Gastroesophageal sphincter (tissue), 3 donors: ENCODE results near the gene HPN.

Experiments
- POLR2A ChIP-seq, 2 donors: fragments of 450-650 bp; IDR thresholded peaks; one replicate each; pipeline ENCODE4 v1.6.1; 2017; ENCODE audit warnings: antibody characterized with exemption in 2 of 2, mild to moderate bottlenecking in 2 of 2, moderate library complexity in 1 of 2
- TF ChIP-seq, protein P1 (sequence below), 4 experiments: fragments of 200-600 bp in 2 of 4; fragments of 450-650 bp in 2 of 4; sonication (generic) in 1 of 4; IDR thresholded peaks; one replicate each; pipeline ENCODE4 v1.5.1; 2017 to 2019; ENCODE audit warnings: antibody characterized with exemption in 4 of 4, mild to moderate bottlenecking in 2 of 4, moderate library complexity in 2 of 4

DNA sequence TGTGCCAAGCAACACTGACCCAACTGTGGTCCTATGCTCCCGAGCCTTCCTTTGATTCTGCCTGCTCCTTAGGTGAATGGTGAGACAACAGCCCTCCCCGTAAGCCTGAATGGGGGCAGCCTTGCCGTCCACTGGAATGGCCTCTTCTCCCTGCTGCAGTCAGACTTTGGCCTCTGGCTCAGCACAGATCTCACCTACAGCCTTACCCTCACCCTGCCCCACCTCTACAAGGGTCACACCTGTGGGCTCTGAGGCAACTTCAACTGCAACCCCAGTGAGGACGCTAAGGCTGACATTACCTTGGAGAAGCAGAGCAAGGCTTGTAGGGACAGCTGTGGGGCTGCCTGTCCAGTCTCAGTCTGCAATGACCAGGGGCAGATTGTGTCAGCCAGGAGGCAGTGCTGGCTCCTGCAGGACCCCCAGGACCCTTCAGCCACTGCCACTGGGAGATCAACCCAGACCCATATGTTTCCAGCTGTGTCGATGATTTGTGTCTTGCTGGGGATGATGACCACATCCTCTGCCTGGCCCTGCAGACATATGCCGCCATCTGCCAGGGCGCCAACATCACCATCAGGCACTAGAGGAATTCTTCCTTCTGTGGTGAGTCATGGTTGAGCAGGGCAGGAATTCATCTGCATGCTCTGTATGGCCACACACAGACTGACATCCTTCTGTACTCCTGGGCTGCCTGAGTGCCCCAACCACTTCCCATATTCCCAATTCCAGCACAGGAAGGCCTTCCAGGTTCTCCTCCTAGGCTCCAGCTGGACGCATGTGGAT is 46.8 kb downstream of the HPN start:
- TF ChIP-seq, protein P1, sequence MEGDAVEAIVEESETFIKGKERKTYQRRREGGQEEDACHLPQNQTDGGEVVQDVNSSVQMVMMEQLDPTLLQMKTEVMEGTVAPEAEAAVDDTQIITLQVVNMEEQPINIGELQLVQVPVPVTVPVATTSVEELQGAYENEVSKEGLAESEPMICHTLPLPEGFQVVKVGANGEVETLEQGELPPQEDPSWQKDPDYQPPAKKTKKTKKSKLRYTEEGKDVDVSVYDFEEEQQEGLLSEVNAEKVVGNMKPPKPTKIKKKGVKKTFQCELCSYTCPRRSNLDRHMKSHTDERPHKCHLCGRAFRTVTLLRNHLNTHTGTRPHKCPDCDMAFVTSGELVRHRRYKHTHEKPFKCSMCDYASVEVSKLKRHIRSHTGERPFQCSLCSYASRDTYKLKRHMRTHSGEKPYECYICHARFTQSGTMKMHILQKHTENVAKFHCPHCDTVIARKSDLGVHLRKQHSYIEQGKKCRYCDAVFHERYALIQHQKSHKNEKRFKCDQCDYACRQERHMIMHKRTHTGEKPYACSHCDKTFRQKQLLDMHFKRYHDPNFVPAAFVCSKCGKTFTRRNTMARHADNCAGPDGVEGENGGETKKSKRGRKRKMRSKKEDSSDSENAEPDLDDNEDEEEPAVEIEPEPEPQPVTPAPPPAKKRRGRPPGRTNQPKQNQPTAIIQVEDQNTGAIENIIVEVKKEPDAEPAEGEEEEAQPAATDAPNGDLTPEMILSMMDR (IDR thresholded peaks at IDR 0.05), result no peak
- TF ChIP-seq POLR2A (IDR thresholded peaks at IDR 0.05), result no peak
